Activated T-helper 1 cell treated with Interleukin-2 at 50 U/mL for 16 hours (primary cell): ENCODE measurements around the gene DAB2IP.
"Not testable (repeated sequence)": the region's sequence is repeated elsewhere in the genome, so short reads cannot be mapped to it uniquely, and the experiment has no call there.

Experiments used
- DNase-seq: peaks from one replicate; pipeline ENCODE4 v3.0.0-alpha.2; 2020; ENCODE audit warnings: low read depth

Gene DAB2IP

GRCh38 chr9:121776739-121777637 lies 125.6 kb downstream of the DAB2IP start:
- no peak for DNase-seq

GRCh38 chr9:121778252-121779225 lies 127.1 kb downstream of the DAB2IP start:
- no peak for DNase-seq

GRCh38 chr9:121779381-121780117 lies 128.1 kb downstream of the DAB2IP start:
- DNase-seq: no peak

- DNase-seq: no peak
Observed at GRCh38 chr9:121780177-121781040, 129.0 kb downstream of the DAB2IP start.

- DNase-seq: no peak
Observed at GRCh38 chr9:121781145-121781548, 129.7 kb downstream of the DAB2IP start.

GRCh38 chr9:121781701-121782464 lies 130.4 kb downstream of the DAB2IP start:
- no peak for DNase-seq

GRCh38 chr9:121782514-121783110 lies 131.2 kb downstream of the DAB2IP start:
- no peak for DNase-seq

GRCh38 chr9:121783111-121783510 lies 131.7 kb downstream of the DAB2IP start:
- DNase-seq: no peak

- DNase-seq: no peak
Observed at GRCh38 chr9:121783521-121784507, 132.4 kb downstream of the DAB2IP start.

GRCh38 chr9:121784731-121785411 lies 133.4 kb downstream of the DAB2IP start:
- DNase-seq: no peak

GRCh38 chr9:121785673-121786542 lies 134.5 kb downstream of the DAB2IP start:
- no peak for DNase-seq

- no peak for DNase-seq
Observed at GRCh38 chr9:121786543-121786948, 135.1 kb downstream of the DAB2IP start.

GRCh38 chr9:121786998-121787422 lies 135.6 kb downstream of the DAB2IP start:
- no peak for DNase-seq

GRCh38 chr9:121788686-121789366 lies 137.4 kb downstream of the DAB2IP start:
- no peak for DNase-seq

- DNase-seq: no peak
Observed at GRCh38 chr9:121790841-121791240, 139.4 kb downstream of the DAB2IP start.

- DNase-seq: not testable (repeated sequence)
Observed at GRCh38 chr9:121792476-121792875, 141.0 kb downstream of the DAB2IP start.
